Measurements from ENCODE around the gene BEX4. TPM values are rescaled to one million over a fixed set of nuclear protein-coding genes. Genes with fewer than 3 reads are reported as not detected.

Gene BEX4
- polyA plus RNA-seq, 1 experiment: 13.6 TPM

DNA sequence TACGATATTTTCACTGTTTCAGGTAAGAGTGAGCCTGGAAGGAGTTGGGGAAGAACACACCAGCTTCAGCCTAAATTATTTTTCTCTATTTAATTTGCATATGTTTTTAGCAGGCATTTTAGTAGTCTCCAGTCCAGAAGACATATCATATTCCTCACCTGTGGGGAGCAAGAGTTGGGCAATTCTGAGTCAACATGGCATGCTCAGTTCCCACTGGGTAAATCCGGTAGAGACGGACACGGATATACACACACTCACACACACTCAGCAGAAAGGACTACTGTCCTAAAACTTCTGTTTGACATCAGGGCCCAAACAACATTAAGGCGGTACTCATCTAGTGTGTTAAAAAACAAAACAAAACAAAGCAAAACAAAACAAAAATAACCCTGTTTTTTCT is 4.9 kb upstream of the BEX4 start:
- Histone ChIP-seq H3K27me3 (ENCODE audit: control insufficient read depth, insufficient read depth, low read length) (no peaks in the 10 kb centered on the region; the same call in 1 of the 2 replicates), H3K4me3 (ENCODE audit: low read depth, low read length) (no peak overlapping the region), H3K36me3 (ENCODE audit: control insufficient read depth, insufficient read depth, low read length) (no peaks in the 10 kb centered on the region)
- ChIA-PET CTCF (interaction anchor here (0.7 kb wide), 2 partner anchors 8 to 45 kb away, joined by 3 to 5 read pairs; partner anchors contain the start of gene TCEAL8), POLR2A (no interaction called here)
- DNase-seq (ENCODE audit: low read depth): no peak
- TF ChIP-seq, protein P1, sequence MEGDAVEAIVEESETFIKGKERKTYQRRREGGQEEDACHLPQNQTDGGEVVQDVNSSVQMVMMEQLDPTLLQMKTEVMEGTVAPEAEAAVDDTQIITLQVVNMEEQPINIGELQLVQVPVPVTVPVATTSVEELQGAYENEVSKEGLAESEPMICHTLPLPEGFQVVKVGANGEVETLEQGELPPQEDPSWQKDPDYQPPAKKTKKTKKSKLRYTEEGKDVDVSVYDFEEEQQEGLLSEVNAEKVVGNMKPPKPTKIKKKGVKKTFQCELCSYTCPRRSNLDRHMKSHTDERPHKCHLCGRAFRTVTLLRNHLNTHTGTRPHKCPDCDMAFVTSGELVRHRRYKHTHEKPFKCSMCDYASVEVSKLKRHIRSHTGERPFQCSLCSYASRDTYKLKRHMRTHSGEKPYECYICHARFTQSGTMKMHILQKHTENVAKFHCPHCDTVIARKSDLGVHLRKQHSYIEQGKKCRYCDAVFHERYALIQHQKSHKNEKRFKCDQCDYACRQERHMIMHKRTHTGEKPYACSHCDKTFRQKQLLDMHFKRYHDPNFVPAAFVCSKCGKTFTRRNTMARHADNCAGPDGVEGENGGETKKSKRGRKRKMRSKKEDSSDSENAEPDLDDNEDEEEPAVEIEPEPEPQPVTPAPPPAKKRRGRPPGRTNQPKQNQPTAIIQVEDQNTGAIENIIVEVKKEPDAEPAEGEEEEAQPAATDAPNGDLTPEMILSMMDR (IDR thresholded peaks at IDR 0.05; ENCODE audit: insufficient read depth, low read depth, low read length): no peak

DNA sequence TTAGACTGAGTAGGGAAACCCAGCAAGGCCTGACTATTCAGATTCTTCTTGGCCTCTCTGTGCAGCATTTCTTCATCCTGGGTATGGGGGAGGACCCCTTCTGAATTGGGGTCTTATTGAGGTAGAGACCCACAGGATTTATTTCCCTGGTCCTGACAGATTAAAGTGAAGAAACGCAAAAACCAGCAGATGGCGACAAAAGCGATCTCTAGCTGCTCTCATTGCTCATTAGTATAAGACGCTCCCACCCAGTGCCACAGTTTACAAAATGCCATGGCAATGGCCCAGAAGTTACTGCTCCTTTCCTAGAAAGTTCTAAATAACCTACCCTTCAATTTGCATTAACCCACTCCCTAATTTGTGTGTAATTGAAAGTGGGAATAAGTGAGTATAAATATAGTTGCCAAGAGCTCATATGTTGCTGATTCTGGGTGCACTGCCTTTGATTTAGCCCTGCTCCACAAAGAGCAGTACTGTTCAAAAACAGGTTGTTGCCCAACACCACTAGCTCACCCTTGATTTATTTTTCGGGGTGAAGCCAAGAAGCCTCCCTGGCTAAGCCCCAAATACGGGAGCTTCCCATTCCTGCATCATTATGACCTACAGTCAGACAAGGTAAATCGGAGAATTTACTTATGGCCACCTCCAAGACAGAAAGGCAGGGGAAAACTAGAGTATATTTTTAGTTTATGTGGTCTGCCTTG is 3.7 kb upstream of the BEX4 start:
- Histone ChIP-seq H3K4me3 (ENCODE audit: low read depth, low read length) (no peak overlapping the region), H3K27me3 (ENCODE audit: control insufficient read depth, insufficient read depth, low read length) (no peaks in the 10 kb centered on the region; the same call in 1 of the 2 replicates), H3K36me3 (ENCODE audit: control insufficient read depth, insufficient read depth, low read length) (no peaks in the 10 kb centered on the region)
- ChIA-PET CTCF (interaction anchor here (0.6 to 1.6 kb wide), 8 partner anchors 12 to 279 kb away, joined by 3 to 11 read pairs (median 5); no protein-coding TSS in a partner anchor), POLR2A (no interaction called here)
- no peak for DNase-seq (ENCODE audit: low read depth)
- TF ChIP-seq, protein P1 (IDR thresholded peaks at IDR 0.05; ENCODE audit: insufficient read depth, low read depth, low read length): peak; percentile 49

DNA sequence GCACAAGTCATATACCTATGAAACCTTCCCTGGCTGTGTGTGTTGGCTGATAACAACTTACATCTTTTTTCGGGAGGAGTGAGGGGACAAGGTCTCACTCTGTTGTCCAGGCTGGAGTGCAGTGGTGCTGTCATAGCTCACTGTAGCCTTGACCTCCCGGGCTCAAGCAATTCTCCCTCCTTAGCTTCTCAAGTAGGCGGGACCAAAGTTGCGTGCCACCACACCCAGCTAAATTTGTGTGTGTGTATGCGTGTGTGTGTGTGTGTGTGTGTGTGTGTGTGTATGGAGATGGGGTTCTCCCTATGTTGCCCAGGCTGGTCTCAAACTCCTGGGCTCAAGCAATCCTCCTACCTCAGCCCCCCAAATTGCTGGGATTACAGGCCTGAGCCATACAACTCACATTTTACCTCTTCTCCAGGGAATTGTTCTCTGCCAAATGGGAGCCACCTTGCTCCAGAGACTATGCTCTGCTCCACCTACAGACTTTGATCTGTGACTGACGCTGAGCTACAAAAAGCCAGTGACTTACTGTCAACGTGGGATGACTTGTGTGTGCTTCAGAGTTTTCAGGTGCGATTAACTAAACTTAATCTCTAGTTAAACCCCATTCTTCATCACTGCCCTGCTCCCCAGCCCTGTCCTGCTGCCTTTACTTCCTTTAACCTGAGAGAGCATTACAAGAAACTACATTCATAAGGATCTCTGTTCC is 2.0 kb upstream of the BEX4 start:
- H3K36me3 ChIP-seq (ENCODE audit: control insufficient read depth, insufficient read depth, low read length): no peaks in the 10 kb centered on the region
- TF ChIP-seq, protein P1 (IDR thresholded peaks at IDR 0.05; ENCODE audit: insufficient read depth, low read depth, low read length): no peak
- H3K27me3 ChIP-seq (ENCODE audit: control insufficient read depth, insufficient read depth, low read length): no peaks in the 10 kb centered on the region
- DNase-seq (ENCODE audit: low read depth): no peak
- POLR2A ChIA-PET: no interaction called here
- no peak overlapping the region for H3K4me3 ChIP-seq (ENCODE audit: low read depth, low read length)
- CTCF ChIA-PET: interaction anchor here (0.7 kb wide), 1 partner anchor 251 kb away, joined by 3 read pairs; no protein-coding TSS in a partner anchor

DNA sequence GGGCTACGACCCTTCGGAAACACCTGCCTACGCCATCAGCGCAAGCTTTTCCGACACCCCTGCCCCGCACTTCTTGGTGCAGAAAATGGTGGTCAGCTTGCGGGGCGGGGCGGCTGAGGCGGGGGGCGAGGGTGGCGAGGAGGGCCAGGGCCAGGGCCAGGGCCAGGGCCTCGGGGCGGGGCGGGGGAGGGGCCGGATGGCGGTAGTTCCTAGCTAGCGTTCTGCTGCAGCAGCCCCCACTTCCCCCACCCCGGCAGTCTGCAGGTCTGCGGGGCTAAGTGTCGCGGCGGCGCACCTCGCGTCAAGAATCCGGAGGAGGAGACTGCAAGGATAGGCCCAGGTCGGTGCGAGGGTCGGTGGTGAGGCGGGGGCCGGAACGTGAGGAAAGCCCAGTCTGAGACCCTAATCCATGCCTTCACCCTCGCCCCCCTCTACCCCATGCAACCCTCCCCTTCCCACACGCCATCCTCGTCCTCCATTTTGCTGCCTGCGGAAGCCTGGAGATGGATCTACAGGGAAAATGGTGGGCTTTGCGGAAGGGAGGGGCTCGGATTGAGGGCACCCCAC is 600 bp downstream of the BEX4 start:
- H3K4me3 ChIP-seq (ENCODE audit: low read depth, low read length): peak overlapping the region; percentile 80
- H3K27me3 ChIP-seq (ENCODE audit: control insufficient read depth, insufficient read depth, low read length): peaks cover 3% of the 10 kb centered on the region; the same call in 1 of the 2 replicates
- ChIA-PET POLR2A (no interaction called here), CTCF (no interaction called here)
- TF ChIP-seq, protein P1 (IDR thresholded peaks at IDR 0.05; ENCODE audit: insufficient read depth, low read depth, low read length): no peak
- no peak for DNase-seq (ENCODE audit: low read depth)
- H3K36me3 ChIP-seq (ENCODE audit: control insufficient read depth, insufficient read depth, low read length): no peaks in the 10 kb centered on the region

Data from BJ (cell line).